Lower leg skin (tissue), 3 donors: ENCODE measurements around the gene AKAP6.

Experiments used
- CTCF ChIP-seq, 3 donors: fragments of 450-650 bp; IDR thresholded peaks; one replicate each; pipeline ENCODE4 v1.5.1; 2016; ENCODE audit warnings: antibody characterized with exemption in 3 of 3, mild to moderate bottlenecking in 3 of 3, moderate library complexity in 2 of 3
- POLR2A ChIP-seq, 2 donors: fragments of 450-650 bp; IDR thresholded peaks; one replicate each; pipeline ENCODE4 v1.6.1; 2016 to 2017; ENCODE audit warnings: antibody characterized with exemption in 2 of 2, mild to moderate bottlenecking in 1 of 2, moderate library complexity in 1 of 2

GRCh38 chr14:32513571-32514009 is 184.5 kb downstream of the AKAP6 start:
- no peak for TF ChIP-seq POLR2A (IDR thresholded peaks at IDR 0.05)
- no peak for TF ChIP-seq CTCF (IDR thresholded peaks at IDR 0.05)
